ENCODE measurements around the gene ZNF586.

ZNF586 gene

DNA sequence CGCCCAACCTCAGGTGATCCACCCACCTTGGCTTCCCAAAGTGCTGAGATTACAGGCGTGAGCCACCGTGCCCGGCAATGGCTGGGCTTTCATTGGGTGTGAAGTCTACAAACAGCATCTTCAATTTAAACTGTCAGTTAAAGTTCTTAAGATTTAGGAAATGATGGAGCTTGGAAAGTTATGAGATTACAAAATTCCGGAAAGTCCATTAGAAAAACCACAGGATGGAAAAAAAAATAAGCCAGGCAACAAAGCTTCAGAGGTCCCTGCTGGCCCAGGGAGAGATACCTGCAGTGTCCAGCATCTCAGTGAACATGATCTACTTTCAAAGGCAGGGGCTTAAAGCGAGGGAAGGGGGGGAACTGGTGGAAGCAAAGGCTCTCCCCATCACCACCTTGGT lies 56.0 kb downstream of the ZNF586 start:
- Histone ChIP-seq H3K79me2 (peaks cover 14% of the 10 kb centered on the region), H3K27ac (no peak overlapping the region), H3K4me1 (no peaks in the 10 kb centered on the region), H3K9ac (no peak overlapping the region), H3K4me3 (ENCODE audit: low read depth, low read length) (no peak overlapping the region), H3K36me3 (ENCODE audit: control insufficient read depth, insufficient read depth, low read length) (no peaks in the 10 kb centered on the region), H3K9me3 (ENCODE audit: control insufficient read depth, low read length) (no peaks in the 10 kb centered on the region), H3K27me3 (ENCODE audit: control insufficient read depth, insufficient read depth, low read length) (no peaks in the 10 kb centered on the region), H2AFZ (no peak overlapping the region), H3K4me2 (ENCODE audit: low read length) (no peak overlapping the region)
- TF ChIP-seq, protein P1, sequence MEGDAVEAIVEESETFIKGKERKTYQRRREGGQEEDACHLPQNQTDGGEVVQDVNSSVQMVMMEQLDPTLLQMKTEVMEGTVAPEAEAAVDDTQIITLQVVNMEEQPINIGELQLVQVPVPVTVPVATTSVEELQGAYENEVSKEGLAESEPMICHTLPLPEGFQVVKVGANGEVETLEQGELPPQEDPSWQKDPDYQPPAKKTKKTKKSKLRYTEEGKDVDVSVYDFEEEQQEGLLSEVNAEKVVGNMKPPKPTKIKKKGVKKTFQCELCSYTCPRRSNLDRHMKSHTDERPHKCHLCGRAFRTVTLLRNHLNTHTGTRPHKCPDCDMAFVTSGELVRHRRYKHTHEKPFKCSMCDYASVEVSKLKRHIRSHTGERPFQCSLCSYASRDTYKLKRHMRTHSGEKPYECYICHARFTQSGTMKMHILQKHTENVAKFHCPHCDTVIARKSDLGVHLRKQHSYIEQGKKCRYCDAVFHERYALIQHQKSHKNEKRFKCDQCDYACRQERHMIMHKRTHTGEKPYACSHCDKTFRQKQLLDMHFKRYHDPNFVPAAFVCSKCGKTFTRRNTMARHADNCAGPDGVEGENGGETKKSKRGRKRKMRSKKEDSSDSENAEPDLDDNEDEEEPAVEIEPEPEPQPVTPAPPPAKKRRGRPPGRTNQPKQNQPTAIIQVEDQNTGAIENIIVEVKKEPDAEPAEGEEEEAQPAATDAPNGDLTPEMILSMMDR (IDR thresholded peaks at IDR 0.05), result no peak

DNA sequence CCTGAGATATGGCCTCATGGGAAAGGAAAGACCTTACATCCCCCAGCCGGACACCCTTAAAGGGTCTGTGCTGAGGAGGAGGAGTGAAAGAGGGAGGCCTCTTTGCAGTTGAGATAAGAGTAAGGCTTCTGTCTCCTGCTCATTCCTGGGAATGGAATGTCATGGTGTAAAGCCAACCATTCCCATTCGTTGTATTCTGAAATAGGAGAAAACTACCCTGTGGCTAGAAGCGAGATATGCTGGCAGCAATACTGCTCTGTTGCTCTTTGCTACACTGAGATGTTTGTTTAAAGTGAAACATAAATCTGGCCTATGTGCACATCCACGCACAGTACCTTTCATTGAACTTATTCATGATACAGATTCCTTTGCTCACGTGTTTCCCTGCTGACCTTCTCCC lies 59.8 kb downstream of the ZNF586 start:
- Histone ChIP-seq H3K9ac (no peak overlapping the region), H3K4me2 (ENCODE audit: low read length) (no peak overlapping the region), H3K4me3 (ENCODE audit: low read depth, low read length) (no peak overlapping the region), H3K36me3 (ENCODE audit: control insufficient read depth, insufficient read depth, low read length) (no peaks in the 10 kb centered on the region), H2AFZ (no peak overlapping the region), H3K79me2 (peaks cover 24% of the 10 kb centered on the region), H3K27me3 (ENCODE audit: control insufficient read depth, insufficient read depth, low read length) (no peaks in the 10 kb centered on the region), H3K4me1 (peaks cover 7% of the 10 kb centered on the region), H3K9me3 (ENCODE audit: control insufficient read depth, low read length) (no peaks in the 10 kb centered on the region), H3K27ac (peak overlapping the region; percentile 71)
- TF ChIP-seq, protein P1 (IDR thresholded peaks at IDR 0.05), result no peak

DNA sequence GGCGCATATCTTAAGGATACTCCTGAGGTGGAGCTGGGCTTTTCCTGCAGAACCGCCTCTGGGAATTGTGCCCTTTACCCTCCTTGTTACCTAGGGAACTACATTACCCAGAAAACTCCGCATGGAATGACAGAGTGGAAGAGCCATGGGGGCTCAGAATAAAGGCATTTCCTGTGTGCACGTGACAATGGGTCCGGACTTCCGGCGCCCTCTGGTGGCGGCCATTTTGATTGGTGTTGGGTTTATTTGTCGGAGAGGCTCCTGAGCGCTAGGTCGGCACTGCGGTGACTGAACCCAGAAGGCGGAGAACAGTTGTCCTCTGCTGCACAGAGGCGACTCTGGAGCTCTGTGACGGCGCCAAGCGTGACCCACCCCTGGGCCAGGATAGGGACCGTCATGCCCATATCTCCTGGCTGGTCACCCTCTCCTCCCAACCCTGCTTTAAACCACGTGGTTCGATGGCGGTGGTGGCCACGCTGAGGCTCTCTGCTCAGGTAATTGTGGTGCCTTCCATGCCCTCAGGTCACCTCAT lies 60.7 kb downstream of the ZNF586 start, which contains the start of gene ZNF587B:
Gene ZNF587B, plus strand, starts transcription at position 229 of the 532 bp plus-strand sequence. Its CDS starts 230 bp downstream, at position 459.
- peak within 1 kb of the TSS; percentile 87 for H3K4me2 ChIP-seq (ENCODE audit: low read length)
- H3K9ac ChIP-seq, result no peak within 1 kb of the TSS
- peaks cover 23% of the 10 kb centered on the region for H3K79me2 ChIP-seq
- H3K27me3 ChIP-seq (ENCODE audit: control insufficient read depth, insufficient read depth, low read length), result no peaks in the 10 kb centered on the region
- peaks cover 7% of the 10 kb centered on the region for H3K4me1 ChIP-seq
- H3K36me3 ChIP-seq (ENCODE audit: control insufficient read depth, insufficient read depth, low read length), result no peaks in the 10 kb centered on the region
- no peaks in the 10 kb centered on the region for H3K9me3 ChIP-seq (ENCODE audit: control insufficient read depth, low read length)
- peak within 1 kb of the TSS; percentile 65 for H3K4me3 ChIP-seq (ENCODE audit: low read depth, low read length)
- peak within 1 kb of the TSS; percentile 71 for H3K27ac ChIP-seq
- TF ChIP-seq, protein P1 (IDR thresholded peaks at IDR 0.05), result peak; percentile 76
- peak within 1 kb of the TSS; percentile 44 for H2AFZ ChIP-seq
